CD4-positive, CD25-positive, alpha-beta regulatory T cell (primary cell): Measurements from ENCODE around the gene IRAK4. TPM values are rescaled to one million over a fixed set of nuclear protein-coding genes. Genes with fewer than 3 reads are reported as not detected.

Source experiments
- polyA plus RNA-seq, 4 donors: library from polyadenylated mRNA; unstranded; fragments of 300-500 nt; fragmentation: Illumina TruSeq; gene quantifications; one replicate each; pipeline ENCODE4 v1.2.3, GENCODE V29; 2021
- total RNA-seq: library from RNA; stranded (reverse); gene quantifications from one replicate; pipeline ENCODE4 v1.2.3, GENCODE V29; 2022

The IRAK4 gene
- total and polyA plus RNA-seq, 5 donors from 2014 or later, result 25.6 to 56.7 (median 33.5) TPM

Other genes starting within 250 kb of the IRAK4 start
- gene ADAMTS20, start 206.7 kb upstream of the IRAK4 start, total RNA-seq, result not detected
- not detected for gene ADAMTS20, start 206.7 kb upstream of the IRAK4 start, polyA plus RNA-seq
- 16.1 TPM for gene PUS7L, start 161 bp upstream of the IRAK4 start, total RNA-seq
- 10 to 100 TPM; 16.5 to 33.5 (median 27.3) TPM for gene PUS7L, start 161 bp upstream of the IRAK4 start, polyA plus RNA-seq
- gene TWF1, start 47.4 kb downstream of the IRAK4 start, total RNA-seq, result 65.7 TPM
- gene TWF1, start 47.4 kb downstream of the IRAK4 start, polyA plus RNA-seq, result 10 to 100 TPM; 16.8 to 26.9 (median 19.8) TPM
- gene TMEM117, start 77.1 kb downstream of the IRAK4 start, total RNA-seq, result 4.7 TPM
- 1 to 10 TPM; 2.4 to 4.2 (median 3.1) TPM for gene TMEM117, start 77.1 kb downstream of the IRAK4 start, polyA plus RNA-seq